Measurements from ENCODE around the gene ACSL6.

The ACSL6 gene

GRCh38 chr5:131999041-131999440 is 12.4 kb downstream of the ACSL6 start:
- DNase-seq = no peak

- no peak for DNase-seq
These were observed 12.9 kb downstream of the ACSL6 start for GRCh38 chr5:131998431-131999040.

- no peak for DNase-seq
These were observed 13.7 kb downstream of the ACSL6 start for GRCh38 chr5:131997727-131998117.

- no peak for DNase-seq
These were observed 14.3 kb downstream of the ACSL6 start for GRCh38 chr5:131997026-131997726.

- DNase-seq = no peak
These were observed 15.0 kb downstream of the ACSL6 start for GRCh38 chr5:131996210-131997025.

GRCh38 chr5:131994533-131995226 is 16.8 kb downstream of the ACSL6 start:
- no peak for DNase-seq

- DNase-seq = no peak
These were observed 17.4 kb downstream of the ACSL6 start for GRCh38 chr5:131994090-131994489.

GRCh38 chr5:131993676-131994075 is 17.8 kb downstream of the ACSL6 start:
- DNase-seq = no peak

GRCh38 chr5:131992370-131992769 is 19.1 kb downstream of the ACSL6 start:
- DNase-seq = no peak

GRCh38 chr5:131991593-131992324 is 19.7 kb downstream of the ACSL6 start:
- no peak for DNase-seq

- DNase-seq = no peak
These were observed 20.7 kb downstream of the ACSL6 start for GRCh38 chr5:131990716-131991115.

- DNase-seq = no peak
These were observed 22.9 kb downstream of the ACSL6 start for GRCh38 chr5:131988601-131989000.

GRCh38 chr5:131987251-131987650 is 24.2 kb downstream of the ACSL6 start:
- no peak for DNase-seq

GRCh38 chr5:131986161-131986912 is 25.1 kb downstream of the ACSL6 start:
- no peak for DNase-seq

- DNase-seq = no peak
These were observed 26.3 kb downstream of the ACSL6 start for GRCh38 chr5:131984956-131985665.

- DNase-seq = no peak
These were observed 28.1 kb downstream of the ACSL6 start for GRCh38 chr5:131983244-131983771.

- no peak for DNase-seq
These were observed 29.9 kb downstream of the ACSL6 start for GRCh38 chr5:131981516-131981915.

- DNase-seq = no peak
These were observed 30.8 kb downstream of the ACSL6 start for GRCh38 chr5:131980696-131981095.

GRCh38 chr5:131979816-131980215 is 31.6 kb downstream of the ACSL6 start:
- DNase-seq = no peak

GRCh38 chr5:131977212-131977604 is 34.2 kb downstream of the ACSL6 start:
- DNase-seq = no peak
